Testis (tissue), 3 donors: ENCODE results near the gene LENG8. TPM values are rescaled to one million over a fixed set of nuclear protein-coding genes. Genes with fewer than 3 reads are reported as not detected.

Source experiments
- DNase-seq: peaks from one replicate; pipeline ENCODE4 v3.0.0-alpha.2; 2019
- H3K27ac ChIP-seq, 2 donors: fragments of 200-600 bp; sonication (generic); one replicate each; pipeline ENCODE4 v1.5.1; 2019
- H3K27me3 ChIP-seq: fragments of 200-600 bp; sonication (generic); one replicate; pipeline ENCODE4 v1.5.1; 2019
- H3K36me3 ChIP-seq: fragments of 200-600 bp; sonication (generic); one replicate; pipeline ENCODE4 v1.5.1; 2017; ENCODE audit warnings: low read depth; ENCODE audit errors: missing control alignments
- H3K4me1 ChIP-seq: fragments of 200-600 bp; sonication (generic); one replicate; pipeline ENCODE4 v1.5.1; 2019
- H3K4me3 ChIP-seq, 2 donors: fragments of 200-600 bp; sonication (generic); one replicate each; pipeline ENCODE4 v1.5.1; 2017 to 2019
- H3K9me3 ChIP-seq: fragments of 200-600 bp; sonication (generic); one replicate; pipeline ENCODE4 v1.5.1; 2017
- CTCF ChIP-seq, 3 experiments: fragments of 450-650 bp in 2 of 3; fragments of 200-600 bp in 1 of 3; sonication (generic) in 1 of 3; IDR thresholded peaks; one replicate each; pipeline ENCODE4 v1.5.1; 2016 to 2019; ENCODE audit warnings: antibody characterized with exemption in 3 of 3, mild to moderate bottlenecking in 2 of 3, moderate library complexity in 1 of 3
- POLR2A ChIP-seq: fragments of 450-650 bp; IDR thresholded peaks from one replicate; pipeline ENCODE4 v1.6.1; 2017; ENCODE audit warnings: antibody characterized with exemption, mild to moderate bottlenecking, moderate library complexity
- WGBS, 2 donors: methylation state at CpG; one replicate each; pipeline ENCODE4 v1.1.5; 2018; 5-methylcytosine and 5-hydroxymethylcytosine counted together
- intact Hi-C: fragments of 100-400 bp; cut with DNase I; formaldehyde crosslinking; loops from one replicate; pipeline ENCODE4 v1.15.1; 2023; ENCODE audit warnings: low total_unique reads
- polyA plus RNA-seq: library from polyadenylated mRNA; stranded (reverse); fragments of 350-450 nt; fragmentation: Illumina TruSeq; extraction: RNeasy Lipid Tissue Mini Kit (QIAGEN cat#74804); gene quantifications from one replicate; pipeline ENCODE4 v1.2.3, GENCODE V29; 2014; ENCODE audit warnings: low read depth, low replicate concordance; ENCODE audit not compliant: insufficient read depth
- total RNA-seq, 2 donors: library from RNA; depleted of rRNA; stranded (reverse); fragments of >200 nt; gene quantifications; one replicate each; pipeline ENCODE4 v1.2.3, GENCODE V29; 2016

LENG8 gene
- total and polyA plus RNA-seq, 3 donors from 2014 or later, result 167 to 507 (median 313) TPM

- no peak for DNase-seq
- H3K27ac ChIP-seq, result no peak overlapping the region
- no peak overlapping the region for H3K4me3 ChIP-seq
- H3K36me3 ChIP-seq, result no peaks in the 10 kb centered on the region
- TF ChIP-seq POLR2A (no peak), CTCF (IDR thresholded peaks at IDR 0.05) (no peak)
- no peaks in the 10 kb centered on the region for H3K27me3 ChIP-seq
- peaks cover 9% of the 10 kb centered on the region for H3K4me1 ChIP-seq
- WGBS, 2 donors, result 68 to 72% methylated on average over 10 to 11 of the region's 11 CpGs
- intact Hi-C loops, result no loop called here
- no peaks in the 10 kb centered on the region for H3K9me3 ChIP-seq
These were observed 26.7 kb downstream of the LENG8 start for GRCh38 chr19:54475706-54476105.

DNA sequence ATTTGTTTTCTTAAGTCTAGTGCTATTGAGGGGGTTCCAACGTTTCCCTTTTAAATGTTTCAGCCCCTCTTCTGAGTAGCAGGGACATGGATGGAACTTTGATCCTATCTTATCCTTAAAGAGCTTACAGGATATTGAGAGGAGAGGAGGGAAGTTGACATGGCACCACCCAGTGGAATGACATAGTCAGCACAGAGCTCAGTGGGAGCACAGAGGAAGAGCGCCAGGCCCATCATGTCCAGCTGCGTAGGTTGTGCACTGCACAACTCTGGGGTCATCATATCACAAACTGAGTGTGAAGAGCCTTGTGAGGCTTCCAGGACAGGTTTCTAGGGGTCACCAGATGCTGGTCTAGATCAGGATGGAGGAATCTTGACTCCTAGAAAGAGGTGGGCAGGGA, 28.7 kb downstream of the LENG8 start:
- Histone ChIP-seq H3K36me3 (no peaks in the 10 kb centered on the region), H3K27ac (no peak overlapping the region), H3K9me3 (no peaks in the 10 kb centered on the region), H3K4me1 (peaks cover 9% of the 10 kb centered on the region), H3K27me3 (no peaks in the 10 kb centered on the region), H3K4me3 (no peak overlapping the region)
- intact Hi-C loops, result no loop called here
- DNase-seq, result no peak
- TF ChIP-seq CTCF (IDR thresholded peaks at IDR 0.05) (no peak), POLR2A (no peak)
- WGBS, 2 donors, result 64 to 73% methylated on average over 3 of the region's 3 CpGs

DNA sequence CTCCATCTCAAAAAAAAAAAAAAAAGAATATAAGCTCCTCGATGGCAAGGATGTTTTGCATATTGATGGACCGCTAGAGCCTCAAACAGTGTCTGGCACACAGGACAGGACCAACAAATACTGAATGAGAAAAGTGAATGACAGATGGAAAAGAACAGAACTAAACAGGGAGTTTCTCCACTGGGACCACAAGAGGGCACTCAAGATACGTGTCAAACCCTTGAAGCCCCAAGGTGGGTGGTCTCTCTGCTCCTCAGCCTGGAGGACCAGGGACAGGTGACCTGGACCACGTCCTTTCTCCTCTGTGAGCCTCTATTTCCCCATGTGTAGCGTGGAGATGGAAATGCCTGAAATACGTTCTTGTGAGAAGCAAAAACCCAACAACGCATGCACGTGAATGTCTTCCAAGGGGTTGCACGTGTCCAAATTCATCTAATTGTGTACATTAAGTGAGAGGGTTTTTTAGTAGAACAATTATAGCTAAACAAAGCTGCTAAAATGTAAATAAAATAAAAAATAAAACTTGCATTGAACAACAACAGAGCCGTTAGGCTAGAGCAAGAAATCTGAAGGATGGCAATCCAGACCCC, 29.8 kb downstream of the LENG8 start:
- H3K27ac ChIP-seq, result no peak overlapping the region
- no peaks in the 10 kb centered on the region for H3K4me1 ChIP-seq
- H3K9me3 ChIP-seq, result no peaks in the 10 kb centered on the region
- no peak for DNase-seq
- TF ChIP-seq POLR2A (no peak), CTCF (IDR thresholded peaks at IDR 0.05) (peak in 2 of 3 experiments; percentile 24 to 57)
- no peaks in the 10 kb centered on the region for H3K27me3 ChIP-seq
- H3K4me3 ChIP-seq, result no peak overlapping the region
- H3K36me3 ChIP-seq, result no peaks in the 10 kb centered on the region
- WGBS, 2 donors, result 34 to 46% methylated on average over 10 of the region's 10 CpGs
- intact Hi-C loops, result no loop called here

- Histone ChIP-seq H3K27ac (no peak overlapping the region), H3K4me3 (no peak overlapping the region), H3K4me1 (no peaks in the 10 kb centered on the region), H3K27me3 (no peaks in the 10 kb centered on the region), H3K36me3 (no peaks in the 10 kb centered on the region), H3K9me3 (no peaks in the 10 kb centered on the region)
- intact Hi-C loops, result no loop called here
- TF ChIP-seq POLR2A, result no peak
- no peak for TF ChIP-seq CTCF (IDR thresholded peaks at IDR 0.05)
- WGBS, 2 donors, result 70 to 76% methylated on average over 2 of the region's 2 CpGs
- no peak for DNase-seq
These were observed 31.1 kb downstream of the LENG8 start for GRCh38 chr19:54480051-54480450.

GRCh38 chr19:54481326-54481930, 32.4 kb downstream of the LENG8 start:
- peak; percentile 40 for DNase-seq
- no peaks in the 10 kb centered on the region for H3K27me3 ChIP-seq
- no peak overlapping the region for H3K27ac ChIP-seq
- no peak overlapping the region for H3K4me3 ChIP-seq
- H3K4me1 ChIP-seq, result no peaks in the 10 kb centered on the region
- H3K9me3 ChIP-seq, result no peaks in the 10 kb centered on the region
- intact Hi-C loops, result no loop called here
- TF ChIP-seq POLR2A, result no peak
- TF ChIP-seq CTCF (IDR thresholded peaks at IDR 0.05), result peak in 2 of 3 experiments; percentile 34 to 40
- no peaks in the 10 kb centered on the region for H3K36me3 ChIP-seq
- 7 to 8% methylated on average over 16 of the region's 16 CpGs for WGBS, 2 donors
